Colonic mucosa (tissue), 4 donors: ENCODE data around the gene CFAP77. TPM values are rescaled to one million over a fixed set of nuclear protein-coding genes. Genes with fewer than 3 reads are reported as not detected.

Experiments used
- DNase-seq: peaks from one replicate; pipeline ENCODE4 v3.0.0-alpha.2; 2020
- H3K27ac ChIP-seq: fragments of 200-600 bp; one replicate; pipeline ENCODE4 v1.8.0; 2021
- H3K27me3 ChIP-seq: fragments of 200-600 bp; one replicate; pipeline ENCODE4 v1.8.0; 2021
- H3K36me3 ChIP-seq: fragments of 200-600 bp; one replicate; pipeline ENCODE4 v1.8.0; 2021
- H3K4me1 ChIP-seq: fragments of 200-600 bp; one replicate; pipeline ENCODE4 v1.8.0; 2021; ENCODE audit warnings: mild to moderate bottlenecking
- H3K4me3 ChIP-seq: fragments of 200-600 bp; one replicate; pipeline ENCODE4 v1.8.0; 2021
- H3K9ac ChIP-seq, 2 donors: one replicate each; pipeline ENCODE4 v1.7.0; 2013; ENCODE audit warnings: control low read depth in 2 of 2, low read depth in 2 of 2, low read length in 2 of 2
- H3K9me3 ChIP-seq: fragments of 200-600 bp; one replicate; pipeline ENCODE4 v1.8.0; 2021
- CTCF ChIP-seq: fragments of 200-600 bp; IDR thresholded peaks from one replicate; pipeline ENCODE4 v1.8.0; 2022; ENCODE audit warnings: antibody characterized with exemption, mild to moderate bottlenecking
- intact Hi-C: fragments of 100-400 bp; cut with DNase I; formaldehyde crosslinking; loops from one replicate; pipeline ENCODE4 v1.14.1; 2022
- total RNA-seq, 2 donors: library from RNA; stranded (reverse); fragmentation: NEBNext Ultra II Directional in 1 of 2; extraction: Animal tissue kit (Norgen Biotek cat#: 25700) in 1 of 2; gene quantifications; one replicate each; pipeline ENCODE4 v1.2.1, GENCODE V29; 2021
- donor health status: healthy.
- donor health status: DM: no; HTN: no; CAD: no.
- donor health status: DM: no; HTN: no; CAD: no.

CFAP77 gene
- total RNA-seq, 2 donors from 2014 or later: not detected

- no peak for DNase-seq
- Histone ChIP-seq H3K4me3 (no peak overlapping the region), H3K27ac (no peak overlapping the region), H3K9ac (no peak overlapping the region), H3K27me3 (peaks cover 34% of the 10 kb centered on the region), H3K4me1 (peaks cover 15% of the 10 kb centered on the region), H3K36me3 (no peaks in the 10 kb centered on the region), H3K9me3 (no peaks in the 10 kb centered on the region)
- no peak for TF ChIP-seq CTCF
- intact Hi-C loops: loop anchor here (5.0 to 10.0 kb wide), 3 partner anchors 163 to 383 kb away; no protein-coding TSS in a partner anchor
Measured at GRCh38 chr9:132414731-132415130, 4.7 kb downstream of the CFAP77 start.

- Histone ChIP-seq H3K9ac (no peak overlapping the region), H3K27ac (no peak overlapping the region), H3K4me1 (peaks cover 13% of the 10 kb centered on the region), H3K36me3 (no peaks in the 10 kb centered on the region), H3K4me3 (no peak overlapping the region), H3K27me3 (peaks cover 29% of the 10 kb centered on the region), H3K9me3 (no peaks in the 10 kb centered on the region)
- TF ChIP-seq CTCF: no peak
- no peak for DNase-seq
- intact Hi-C loops: loop anchor here (10.0 kb wide), 1 partner anchor 240 kb away; no protein-coding TSS in a partner anchor
Measured at GRCh38 chr9:132415181-132415580, 5.2 kb downstream of the CFAP77 start.

- H3K27ac ChIP-seq: no peak overlapping the region
- intact Hi-C loops: loop anchor here (10.0 kb wide), 1 partner anchor 236 kb away; no protein-coding TSS in a partner anchor
- no peaks in the 10 kb centered on the region for H3K4me1 ChIP-seq
- H3K9ac ChIP-seq: no peak overlapping the region
- DNase-seq: no peak
- H3K27me3 ChIP-seq: peaks cover 15% of the 10 kb centered on the region
- no peak for TF ChIP-seq CTCF
- H3K4me3 ChIP-seq: no peak overlapping the region
- H3K9me3 ChIP-seq: no peaks in the 10 kb centered on the region
- no peaks in the 10 kb centered on the region for H3K36me3 ChIP-seq
Measured at GRCh38 chr9:132418726-132419363, 8.8 kb downstream of the CFAP77 start.

- H3K4me3 ChIP-seq: no peak overlapping the region
- no peak overlapping the region for H3K9ac ChIP-seq
- no peak for TF ChIP-seq CTCF
- no peaks in the 10 kb centered on the region for H3K9me3 ChIP-seq
- H3K27me3 ChIP-seq: peaks cover 15% of the 10 kb centered on the region
- DNase-seq: no peak
- intact Hi-C loops: no loop called here
- no peak overlapping the region for H3K27ac ChIP-seq
- no peaks in the 10 kb centered on the region for H3K4me1 ChIP-seq
- no peaks in the 10 kb centered on the region for H3K36me3 ChIP-seq
Measured at GRCh38 chr9:132422574-132422973, 12.6 kb downstream of the CFAP77 start.

GRCh38 chr9:132423503-132423902 lies 13.5 kb downstream of the CFAP77 start:
- H3K27me3 ChIP-seq: peaks cover 10% of the 10 kb centered on the region
- H3K36me3 ChIP-seq: no peaks in the 10 kb centered on the region
- H3K9me3 ChIP-seq: no peaks in the 10 kb centered on the region

More at GRCh38 chr9:132423503-132423902, 13.5 kb downstream of the CFAP77 start:
- Histone ChIP-seq H3K4me1 (no peaks in the 10 kb centered on the region), H3K4me3 (no peak overlapping the region), H3K9ac (no peak overlapping the region), H3K27ac (no peak overlapping the region)
- intact Hi-C loops: no loop called here
- no peak for DNase-seq
- TF ChIP-seq CTCF: no peak
